Activated T-helper 17 cell treated with anti-CD3 and anti-CD28 coated beads, Interleukin-2, amount 50 U/mL, for 72 hours (primary cell): Measurements from ENCODE around the gene LIX1. TPM values are rescaled to one million over a fixed set of nuclear protein-coding genes. Genes with fewer than 3 reads are reported as not detected.

Experiments used
- ATAC-seq: fragments of 150-1000 bp; cut with Tn5 transposase; replicated peaks from 2 replicates; pipeline ENCODE4 v1.10.0; 2021; ENCODE audit warnings: mild to moderate bottlenecking, moderate library complexity
- H3K27ac Mint-ChIP-seq: one replicate; pipeline ENCODE4 v1.8.0; 2022; ENCODE audit warnings: mixed read lengths
- H3K27me3 Mint-ChIP-seq: one replicate; pipeline ENCODE4 v1.8.0; 2022; ENCODE audit warnings: mixed read lengths
- H3K36me3 Mint-ChIP-seq: one replicate; pipeline ENCODE4 v1.8.0; 2022; ENCODE audit warnings: low read depth, mild to moderate bottlenecking, mixed read lengths
- H3K4me1 Mint-ChIP-seq: one replicate; pipeline ENCODE4 v1.8.0; 2022; ENCODE audit warnings: mixed read lengths
- H3K4me3 Mint-ChIP-seq: one replicate; pipeline ENCODE4 v1.8.0; 2022; ENCODE audit warnings: mild to moderate bottlenecking, mixed read lengths
- H3K9me3 Mint-ChIP-seq: one replicate; pipeline ENCODE4 v1.8.0; 2022; ENCODE audit warnings: mixed read lengths
- total RNA-seq, 2 donors: library from RNA; stranded (reverse); gene quantifications; one replicate each; pipeline ENCODE4 v1.2.3, GENCODE V29; 2022

LIX1 gene
- total RNA-seq, 2 donors from 2014 or later = not detected

DNA sequence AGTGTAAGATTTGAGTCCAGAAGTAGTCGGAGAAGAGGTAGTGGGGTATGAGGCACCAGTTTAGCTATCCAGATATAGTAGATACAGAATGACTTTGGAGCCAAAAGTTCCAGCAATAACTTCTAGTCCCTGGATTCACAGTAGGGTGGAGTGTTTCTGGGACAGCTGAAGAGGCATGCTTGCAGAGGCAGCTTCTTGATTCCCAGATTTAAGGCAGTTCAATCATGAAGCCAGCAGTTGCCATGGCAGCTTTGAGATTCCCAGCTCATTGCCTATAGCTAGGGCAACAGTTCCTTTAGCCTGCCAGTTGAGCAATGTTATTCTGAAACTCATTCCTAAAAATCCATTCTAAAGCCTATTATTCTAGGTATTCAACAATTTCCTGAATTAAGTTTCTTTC lies 79.2 kb downstream of the LIX1 start:
- Mint-ChIP-seq H3K36me3 (no peaks in the 10 kb centered on the region), H3K9me3 (peaks cover 6% of the 10 kb centered on the region)
- ATAC-seq = no peak

DNA sequence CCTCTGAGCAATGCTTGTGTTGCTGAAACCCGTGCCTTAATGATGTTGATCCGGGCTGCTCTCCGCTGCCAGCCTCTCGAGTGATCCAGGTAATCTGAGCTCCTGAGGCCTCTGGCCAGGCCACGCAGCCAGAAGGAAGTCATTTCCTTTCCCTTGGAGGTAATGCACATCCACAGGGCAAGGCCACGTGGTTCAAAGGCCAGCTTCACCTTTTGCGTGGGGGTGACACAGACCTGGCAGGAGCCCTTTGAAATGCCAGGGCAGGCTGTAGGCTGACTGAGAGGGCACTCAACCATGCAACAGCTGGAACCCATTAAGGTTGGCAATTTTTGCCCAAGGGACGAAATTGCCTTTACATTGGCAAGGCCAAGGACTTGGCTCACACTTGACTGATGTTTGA lies 80.4 kb downstream of the LIX1 start:
- H3K9me3 Mint-ChIP-seq = peaks cover 6% of the 10 kb centered on the region
- no peak overlapping the region for H3K27ac Mint-ChIP-seq

More for the DNA sequence above, 79.2 kb downstream of the LIX1 start:
- no peaks in the 10 kb centered on the region for H3K4me1 Mint-ChIP-seq
- no peak overlapping the region for H3K27ac Mint-ChIP-seq
- no peaks in the 10 kb centered on the region for H3K27me3 Mint-ChIP-seq
- H3K4me3 Mint-ChIP-seq = no peak overlapping the region

DNA sequence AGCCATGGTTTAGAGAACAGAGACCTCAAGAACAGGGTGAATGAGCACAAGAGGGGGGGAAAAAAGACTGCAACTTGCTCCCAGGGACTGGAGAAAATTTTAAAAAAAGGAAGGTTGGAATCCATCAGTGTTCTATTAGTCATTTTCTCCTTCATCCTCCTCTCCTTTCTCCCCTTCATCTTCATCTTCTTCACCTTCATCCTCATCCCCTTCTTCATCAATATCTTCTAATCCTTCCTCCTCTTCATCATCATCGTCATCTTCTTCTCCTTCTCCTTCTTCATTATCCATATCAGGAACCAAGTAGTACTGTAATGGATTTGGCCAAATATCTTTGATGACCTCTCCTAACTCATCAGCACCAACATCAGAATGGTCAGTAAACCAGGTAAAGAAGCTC lies 86.1 kb downstream of the LIX1 start:
- no peaks in the 10 kb centered on the region for H3K4me1 Mint-ChIP-seq
- H3K4me3 Mint-ChIP-seq = no peak overlapping the region
- no peak overlapping the region for H3K27ac Mint-ChIP-seq
- peaks cover 6% of the 10 kb centered on the region for H3K9me3 Mint-ChIP-seq
- H3K27me3 Mint-ChIP-seq = peaks cover 6% of the 10 kb centered on the region
- ATAC-seq = no peak
- no peaks in the 10 kb centered on the region for H3K36me3 Mint-ChIP-seq

More for the DNA sequence above, 80.4 kb downstream of the LIX1 start:
- no peaks in the 10 kb centered on the region for H3K4me1 Mint-ChIP-seq
- no peaks in the 10 kb centered on the region for H3K36me3 Mint-ChIP-seq
- ATAC-seq = no peak
- peaks cover under 1% of the 10 kb centered on the region for H3K27me3 Mint-ChIP-seq
- no peak overlapping the region for H3K4me3 Mint-ChIP-seq

DNA sequence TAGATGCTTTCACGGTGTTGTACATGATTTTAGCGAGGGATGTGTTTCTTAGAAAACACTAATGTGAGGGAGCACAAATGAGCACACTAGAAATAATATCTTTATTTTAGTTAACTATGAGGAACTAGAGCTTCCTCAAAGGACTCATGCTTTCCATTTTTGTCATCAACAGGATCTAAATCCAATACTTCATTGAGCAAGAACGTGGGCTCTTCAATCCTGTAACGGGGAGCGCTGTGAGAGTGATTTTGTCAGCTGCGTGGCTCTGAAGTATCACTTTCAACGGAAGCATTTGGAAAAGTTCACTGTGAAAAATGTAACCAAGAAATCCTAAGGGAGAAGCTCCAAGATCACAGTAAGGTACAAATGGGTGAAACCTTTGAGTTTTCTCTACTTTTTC lies 93.2 kb downstream of the LIX1 start:
- H3K4me3 Mint-ChIP-seq = no peak overlapping the region
- peaks cover 3% of the 10 kb centered on the region for H3K9me3 Mint-ChIP-seq
- no peaks in the 10 kb centered on the region for H3K4me1 Mint-ChIP-seq
- no peaks in the 10 kb centered on the region for H3K27me3 Mint-ChIP-seq
- no peak for ATAC-seq
- H3K27ac Mint-ChIP-seq = no peak overlapping the region
- no peaks in the 10 kb centered on the region for H3K36me3 Mint-ChIP-seq

DNA sequence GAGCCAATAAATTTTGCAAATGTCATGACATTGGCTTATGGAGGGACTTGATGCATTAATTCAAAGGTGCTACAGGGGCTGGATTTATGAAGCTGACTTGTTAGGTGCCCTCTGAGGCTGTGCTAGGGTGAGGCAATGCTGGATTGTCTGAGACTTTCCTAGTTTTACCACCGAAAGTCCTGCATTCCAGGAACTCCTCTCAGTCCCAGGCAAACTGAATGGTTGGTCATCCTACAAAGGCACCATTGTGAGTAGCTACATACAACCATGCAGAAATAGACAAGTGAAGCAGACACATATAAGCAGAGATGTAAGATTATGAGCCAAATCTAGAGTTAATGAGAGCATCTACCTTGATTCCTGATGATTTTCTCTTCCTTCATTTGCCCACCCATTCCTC lies 95.3 kb downstream of the LIX1 start:
- Mint-ChIP-seq H3K27ac (no peak overlapping the region), H3K9me3 (peaks cover 3% of the 10 kb centered on the region), H3K4me3 (no peak overlapping the region), H3K27me3 (no peaks in the 10 kb centered on the region), H3K36me3 (no peaks in the 10 kb centered on the region), H3K4me1 (no peaks in the 10 kb centered on the region)
- ATAC-seq = no peak

DNA sequence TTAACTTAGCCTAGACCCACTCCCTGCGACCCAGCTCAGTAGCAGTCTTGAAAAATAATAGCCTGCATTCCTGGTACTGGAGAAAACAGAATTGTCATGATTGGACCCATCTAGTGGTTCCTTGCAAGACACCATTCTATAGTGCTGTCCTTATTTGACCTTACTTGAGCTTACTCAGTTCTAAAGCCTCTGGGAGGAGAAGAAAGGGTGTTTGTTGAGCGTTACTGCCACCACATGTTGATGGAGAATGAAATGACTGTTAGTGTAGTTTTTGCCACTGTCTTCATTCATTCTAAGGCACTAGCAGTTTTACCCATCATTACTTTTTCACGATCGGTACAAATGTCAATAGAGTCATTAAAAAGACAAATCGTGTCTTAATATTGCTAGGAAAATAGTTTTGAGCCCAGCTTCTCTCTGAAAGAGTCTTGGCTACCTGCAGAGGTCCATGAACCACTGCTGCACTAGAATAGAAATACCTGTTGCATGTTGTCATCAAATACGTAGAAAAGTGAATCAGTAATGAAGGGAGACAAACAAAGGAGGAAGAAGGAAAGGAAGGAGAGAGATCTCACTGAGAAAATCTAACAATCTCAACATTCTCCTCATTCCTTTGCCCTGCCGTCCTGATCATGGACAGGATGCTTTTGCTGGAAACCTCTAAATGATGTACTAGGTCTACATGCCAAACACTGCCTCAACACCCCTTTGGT lies 96.0 kb downstream of the LIX1 start:
- H3K36me3 Mint-ChIP-seq = no peaks in the 10 kb centered on the region
- H3K9me3 Mint-ChIP-seq = peaks cover 3% of the 10 kb centered on the region
- H3K4me3 Mint-ChIP-seq = no peak overlapping the region
- H3K4me1 Mint-ChIP-seq = no peaks in the 10 kb centered on the region
- no peaks in the 10 kb centered on the region for H3K27me3 Mint-ChIP-seq
- no peak overlapping the region for H3K27ac Mint-ChIP-seq
- ATAC-seq = peak; percentile 69

DNA sequence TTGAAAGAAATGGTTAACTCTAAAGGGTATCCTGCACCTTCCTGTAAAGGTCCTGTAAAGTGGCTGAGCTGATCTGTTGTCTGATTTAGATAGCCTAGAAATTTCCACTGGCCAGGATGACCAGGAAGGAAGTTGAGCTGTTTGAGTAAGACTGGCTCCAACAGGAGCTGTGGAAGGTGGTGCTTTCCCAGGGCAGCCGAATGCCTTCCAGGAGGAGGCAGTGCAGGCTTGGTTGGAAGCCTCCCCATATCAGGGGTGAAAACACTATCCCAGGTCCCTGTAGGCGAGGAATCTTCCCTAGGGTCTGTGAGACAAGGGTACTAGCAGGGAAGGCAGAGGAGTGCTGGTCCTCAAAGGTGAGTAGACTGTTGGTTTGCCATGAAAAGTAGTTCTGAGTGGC lies 98.4 kb downstream of the LIX1 start:
- Mint-ChIP-seq H3K4me3 (no peak overlapping the region), H3K27ac (no peak overlapping the region), H3K36me3 (no peaks in the 10 kb centered on the region), H3K9me3 (no peaks in the 10 kb centered on the region), H3K4me1 (no peaks in the 10 kb centered on the region), H3K27me3 (no peaks in the 10 kb centered on the region)
- peak; percentile 14 for ATAC-seq

DNA sequence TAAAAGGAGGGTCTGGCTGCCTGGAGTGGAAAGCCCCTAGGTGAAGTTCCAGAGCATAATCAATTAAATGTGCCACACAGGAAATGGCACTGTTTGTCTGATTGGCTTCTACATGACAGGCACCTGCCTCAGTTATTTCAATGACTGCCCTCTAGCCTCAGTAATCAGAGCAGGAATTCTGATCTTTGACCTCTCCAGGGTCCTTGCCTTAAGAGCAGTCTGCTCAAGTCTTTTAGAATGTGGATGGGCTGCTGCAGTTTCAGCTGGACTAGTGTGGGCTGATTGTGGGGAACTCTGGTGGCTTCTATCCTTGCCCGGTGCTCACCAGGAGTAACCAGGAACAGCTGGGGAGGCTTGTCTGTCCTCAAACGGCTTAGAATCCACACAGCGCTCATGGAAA lies 98.9 kb downstream of the LIX1 start:
- Mint-ChIP-seq H3K4me3 (no peak overlapping the region), H3K27ac (no peak overlapping the region), H3K27me3 (no peaks in the 10 kb centered on the region), H3K4me1 (no peaks in the 10 kb centered on the region), H3K36me3 (no peaks in the 10 kb centered on the region), H3K9me3 (no peaks in the 10 kb centered on the region)
- ATAC-seq = no peak

DNA sequence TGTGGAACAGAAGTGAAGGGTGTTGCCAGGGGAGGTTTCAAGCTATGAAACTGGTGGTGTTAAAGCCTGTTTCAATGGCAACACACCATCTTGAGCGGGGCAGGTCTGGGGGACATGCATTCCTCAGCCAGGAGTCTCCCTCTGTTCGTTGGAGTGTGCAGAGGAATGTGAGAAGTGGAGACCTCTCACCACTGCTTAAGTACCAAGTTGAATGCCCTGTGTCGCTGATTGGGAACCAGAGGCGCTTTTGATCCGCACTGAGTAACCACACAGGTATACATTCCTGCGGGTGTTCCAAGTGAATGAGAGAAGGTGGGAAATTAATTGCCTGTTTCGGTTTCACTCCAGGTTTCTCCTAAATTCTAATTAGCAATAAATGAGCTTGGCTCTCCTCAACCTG lies 99.4 kb downstream of the LIX1 start:
- ATAC-seq = no peak
- Mint-ChIP-seq H3K27ac (no peak overlapping the region), H3K4me1 (no peaks in the 10 kb centered on the region), H3K9me3 (no peaks in the 10 kb centered on the region), H3K27me3 (no peaks in the 10 kb centered on the region), H3K36me3 (no peaks in the 10 kb centered on the region), H3K4me3 (no peak overlapping the region)

Other genes starting within 250 kb of the LIX1 start
- 10 to 100 TPM; 45.0 to 52.7 TPM for gene LNPEP, start 206.5 kb downstream of the LIX1 start, total RNA-seq
- 10 to 100 TPM; 23.2 to 26.5 TPM for gene RIOK2, start 40.6 kb upstream of the LIX1 start, total RNA-seq